Renal pelvis (tissue), 4 donors: ENCODE results near the gene WDR7. TPM values are rescaled to one million over a fixed set of nuclear protein-coding genes. Genes with fewer than 3 reads are reported as not detected.

Source experiments
- DNase-seq: peaks from one replicate; pipeline ENCODE4 v3.0.0-alpha.2; 2013
- polyA plus RNA-seq, 3 donors: library from polyadenylated mRNA; unstranded; fragments of 120-200 nt; gene quantifications; one replicate each; pipeline ENCODE4 v1.2.1, GENCODE V29; 2013; ENCODE audit not compliant: insufficient read length in 3 of 3

Gene WDR7
- polyA plus RNA-seq, 3 donors, result 10.2 to 11.7 (median 10.5) TPM

- DNase-seq, result no peak
Observed at GRCh38 chr18:56935434-56936040, 284.4 kb downstream of the WDR7 start.

DNA sequence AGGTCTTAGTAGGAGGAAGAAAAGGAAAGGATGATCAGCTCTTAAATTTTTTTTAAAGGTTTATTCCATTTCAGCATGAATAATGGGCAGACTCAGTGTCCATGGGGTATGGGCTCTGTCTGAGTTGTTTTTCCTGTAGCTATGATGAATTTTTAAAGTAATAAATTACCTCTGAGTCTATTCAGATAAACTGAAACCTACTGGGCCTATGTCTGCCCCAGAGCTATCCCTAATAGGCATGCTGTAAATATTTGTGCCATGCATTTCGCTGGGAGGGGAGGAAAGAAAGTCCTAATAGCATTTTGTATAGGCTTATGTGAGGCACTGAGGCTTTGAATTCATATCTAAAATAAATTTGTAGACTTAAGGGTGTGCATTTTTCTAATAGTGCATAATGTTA, 285.3 kb downstream of the WDR7 start:
- DNase-seq, result no peak

DNA sequence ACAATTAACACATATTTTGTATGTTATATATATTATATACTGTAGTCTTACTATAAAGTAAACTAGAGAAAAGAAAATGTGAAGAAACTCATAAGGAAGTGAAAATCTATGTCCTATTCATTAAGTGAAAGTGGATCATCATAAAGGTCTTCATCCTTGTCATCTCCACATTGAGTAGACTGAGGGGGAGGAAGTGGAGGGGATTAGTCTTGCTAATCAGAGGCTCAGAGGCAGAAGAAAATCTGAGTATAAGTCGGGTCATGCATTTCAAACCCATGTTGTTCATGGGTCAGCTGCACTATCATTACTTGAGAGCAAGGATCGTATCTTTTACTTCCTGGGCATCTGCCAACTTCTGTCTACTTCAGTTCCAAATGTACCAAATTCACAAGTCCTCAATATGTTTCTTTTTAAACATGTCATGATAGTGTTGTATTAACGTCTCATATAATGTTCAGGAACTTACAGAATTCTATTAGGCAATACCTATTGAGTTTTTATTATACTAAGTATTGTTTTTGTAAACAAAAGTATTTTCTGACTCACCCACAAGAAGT, 286.8 kb downstream of the WDR7 start:
- DNase-seq, result no peak

GRCh38 chr18:56945171-56946083, 294.3 kb downstream of the WDR7 start:
- DNase-seq, result no peak

DNA sequence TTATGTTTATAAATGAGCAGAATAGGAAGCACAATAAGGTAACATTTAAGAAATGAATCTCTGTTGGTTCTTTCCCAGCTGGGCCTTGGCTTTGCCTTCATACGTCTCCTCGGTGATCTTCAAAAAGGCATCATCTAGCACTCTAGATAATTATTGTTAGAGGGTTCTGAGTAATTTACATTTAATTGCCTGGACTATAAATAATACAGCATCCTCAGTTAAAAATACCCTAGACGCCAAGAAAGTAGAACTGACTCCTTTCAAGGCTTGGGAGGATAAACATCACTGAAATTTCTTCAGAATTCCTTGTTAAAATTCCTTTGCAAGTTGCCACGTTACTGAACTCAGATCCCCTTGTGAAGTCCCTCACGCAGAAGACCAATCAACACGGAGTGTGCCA, 296.1 kb downstream of the WDR7 start:
- no peak for DNase-seq

DNA sequence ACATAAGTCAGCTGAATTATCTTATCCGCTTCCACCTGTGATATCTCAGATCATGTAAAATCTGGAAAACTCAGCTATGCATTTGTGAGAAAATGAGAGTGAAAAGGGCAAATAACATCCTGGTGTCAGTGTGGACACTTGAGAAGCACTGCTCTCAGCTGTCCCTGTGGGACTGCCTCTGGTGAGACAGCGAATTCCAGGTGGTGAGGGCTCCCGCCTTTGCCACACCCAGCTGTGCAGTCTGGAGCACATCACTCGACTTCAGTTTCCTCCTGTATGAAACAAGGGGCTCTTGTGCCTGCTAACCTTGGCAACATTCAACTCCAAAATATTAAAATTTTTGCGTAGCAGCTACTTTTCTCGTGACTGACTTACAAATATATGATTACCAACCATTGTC, 300.9 kb downstream of the WDR7 start:
- no peak for DNase-seq

- DNase-seq, result no peak
Observed at GRCh38 chr18:56953428-56954198, 302.5 kb downstream of the WDR7 start.

DNA sequence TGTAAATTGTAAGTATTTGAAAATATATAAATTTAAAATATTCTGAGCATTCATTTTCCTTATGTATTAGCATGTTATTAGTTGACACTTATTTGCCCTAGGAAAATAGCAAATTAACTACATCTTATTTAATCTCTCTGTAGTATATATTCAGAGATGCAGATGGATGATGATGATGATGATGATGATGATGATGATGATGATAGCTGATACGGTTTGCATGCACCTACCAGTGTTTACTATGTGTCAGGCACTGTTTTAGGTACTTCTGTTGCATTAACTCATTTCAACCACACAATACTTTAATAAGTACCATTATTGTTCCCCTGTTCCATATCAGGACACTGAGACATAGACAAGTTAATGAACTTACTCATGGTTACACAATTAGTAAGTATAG, 304.3 kb downstream of the WDR7 start:
- DNase-seq, result no peak

GRCh38 chr18:56959120-56959519, 308.0 kb downstream of the WDR7 start:
- DNase-seq, result no peak

DNA sequence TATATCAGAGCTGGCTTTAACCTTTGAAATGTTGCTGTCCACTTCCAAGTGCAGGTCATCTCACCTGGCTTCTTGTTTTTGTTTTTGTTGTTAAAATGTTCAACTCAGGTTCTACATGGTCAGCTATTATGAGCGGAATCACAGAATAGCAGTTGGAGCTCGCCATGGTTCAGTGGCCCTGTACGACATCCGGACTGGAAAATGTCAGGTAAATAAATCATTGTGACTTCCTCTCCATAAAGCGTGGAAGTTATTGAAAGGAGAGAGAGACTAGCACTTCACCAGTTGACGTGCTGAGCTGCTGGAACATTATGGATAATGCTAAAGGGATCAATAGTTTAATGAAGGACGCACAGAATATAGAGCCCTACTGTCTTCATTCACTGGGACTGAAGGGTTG, 311.2 kb downstream of the WDR7 start:
- DNase-seq, result no peak

GRCh38 chr18:56967035-56967434, 315.9 kb downstream of the WDR7 start:
- no peak for DNase-seq

- DNase-seq, result no peak
Observed at GRCh38 chr18:56973487-56973886, 322.3 kb downstream of the WDR7 start.

DNA sequence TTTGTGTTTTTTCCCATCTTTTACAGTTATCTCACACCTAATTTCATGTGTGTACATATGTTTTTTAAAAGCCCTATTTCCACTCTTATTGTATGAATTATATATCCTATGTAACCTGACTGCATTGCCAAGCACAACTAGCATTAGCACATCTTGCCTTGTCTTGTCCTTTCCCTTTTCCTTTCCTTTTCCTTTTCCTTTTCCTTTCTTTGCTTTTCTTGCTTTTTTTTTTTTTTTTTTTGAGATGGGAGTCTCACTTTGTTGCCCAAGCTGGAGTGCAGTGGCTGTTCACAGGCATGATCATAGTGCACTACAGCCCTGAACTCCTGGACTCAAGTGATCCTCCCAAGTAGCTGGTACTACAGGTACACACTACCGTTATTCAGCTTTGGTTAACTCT, 323.0 kb downstream of the WDR7 start:
- DNase-seq, result no peak

DNA sequence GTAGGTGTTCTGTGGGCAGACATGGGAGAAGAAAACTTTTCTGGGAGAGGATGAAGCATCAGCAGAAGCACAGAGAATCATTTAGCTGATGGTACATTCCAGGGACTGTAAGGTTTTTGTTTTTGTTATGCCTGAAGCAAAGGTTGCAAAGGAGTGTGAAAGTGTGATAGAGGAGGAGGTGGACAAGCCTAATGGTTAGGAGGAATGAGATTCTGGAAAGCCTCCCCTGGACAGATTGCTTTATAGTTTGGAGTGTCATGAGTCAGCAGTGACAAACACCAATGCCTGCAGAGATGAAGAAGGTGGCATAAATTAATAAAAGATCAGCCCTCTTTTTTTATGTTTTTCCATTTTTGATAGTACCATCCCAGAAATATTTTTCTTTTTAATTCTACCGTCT, 324.1 kb downstream of the WDR7 start:
- no peak for DNase-seq

- no peak for DNase-seq
Observed at GRCh38 chr18:56977309-56977708, 326.1 kb downstream of the WDR7 start.

GRCh38 chr18:56977771-56978170, 326.6 kb downstream of the WDR7 start:
- DNase-seq, result no peak

DNA sequence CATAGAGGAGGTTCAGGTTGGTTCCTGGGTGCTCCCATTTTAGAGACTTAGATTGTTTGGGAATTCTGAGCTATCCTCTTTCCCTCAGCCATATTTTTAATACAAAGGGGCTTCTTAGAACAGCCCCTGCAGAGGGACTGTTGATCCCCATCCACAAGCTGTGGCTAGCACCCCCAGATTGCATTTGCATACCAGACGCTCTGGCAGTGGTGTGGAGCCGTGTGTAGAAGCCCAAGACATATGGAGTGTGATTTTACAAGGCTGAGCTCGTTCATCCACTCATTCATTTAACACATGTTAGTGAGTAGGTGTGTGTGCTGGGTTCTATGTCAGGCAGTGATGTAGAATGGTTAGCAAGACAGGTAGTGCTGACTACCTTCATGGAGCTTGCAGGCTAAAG, 329.0 kb downstream of the WDR7 start:
- no peak for DNase-seq

GRCh38 chr18:56982766-56983165, 331.6 kb downstream of the WDR7 start:
- no peak for DNase-seq

DNA sequence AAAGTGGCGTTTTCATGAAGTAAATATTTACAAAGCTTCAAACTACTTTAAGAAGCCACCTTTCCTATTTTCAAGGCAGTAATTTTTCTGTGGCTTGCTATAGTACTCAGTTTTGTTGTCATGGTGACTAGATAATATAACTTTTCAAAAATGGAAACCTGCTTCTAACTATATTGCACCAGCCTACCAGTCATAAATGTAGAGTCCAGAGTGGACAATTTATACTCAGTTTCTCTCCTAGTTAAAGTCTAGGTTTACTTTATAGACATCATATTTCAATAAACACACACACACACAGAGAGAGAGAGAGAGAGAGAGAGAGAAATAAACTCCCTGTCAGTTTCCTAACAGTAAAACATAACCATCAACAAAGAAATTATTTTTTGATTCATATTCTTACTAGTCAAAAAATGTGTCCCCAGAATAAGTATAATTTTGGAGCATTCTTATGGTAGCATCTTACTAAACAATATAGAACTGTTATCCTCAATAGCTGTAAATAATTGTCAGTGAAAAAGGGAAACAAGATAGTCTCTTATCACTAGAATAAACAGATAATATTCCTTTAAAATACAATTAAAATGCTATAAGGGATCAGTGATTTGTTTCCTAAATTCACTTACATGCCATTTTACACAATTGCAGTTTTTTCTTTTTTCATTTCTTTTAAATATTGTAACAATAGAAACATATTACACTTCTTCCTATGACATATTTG, 332.3 kb downstream of the WDR7 start:
- no peak for DNase-seq

DNA sequence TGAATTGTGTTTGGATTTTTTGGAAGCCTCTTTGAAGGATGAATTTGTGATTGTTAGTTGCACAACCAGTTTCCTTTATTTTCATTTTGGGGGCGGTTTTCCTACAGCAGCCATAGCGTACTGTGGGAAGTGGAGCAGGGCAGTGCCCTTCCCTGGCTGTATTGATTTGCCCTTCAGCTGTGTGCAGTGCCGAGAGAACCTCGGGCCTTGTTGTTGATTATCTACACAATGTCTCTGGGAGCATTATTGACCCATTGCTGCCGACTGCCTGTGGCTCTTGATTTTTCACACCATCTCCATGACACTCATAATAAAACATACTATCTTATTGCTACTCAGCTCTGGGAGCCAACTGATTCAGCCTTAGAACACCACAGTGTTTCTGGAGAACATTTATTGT, 333.6 kb downstream of the WDR7 start:
- no peak for DNase-seq

DNA sequence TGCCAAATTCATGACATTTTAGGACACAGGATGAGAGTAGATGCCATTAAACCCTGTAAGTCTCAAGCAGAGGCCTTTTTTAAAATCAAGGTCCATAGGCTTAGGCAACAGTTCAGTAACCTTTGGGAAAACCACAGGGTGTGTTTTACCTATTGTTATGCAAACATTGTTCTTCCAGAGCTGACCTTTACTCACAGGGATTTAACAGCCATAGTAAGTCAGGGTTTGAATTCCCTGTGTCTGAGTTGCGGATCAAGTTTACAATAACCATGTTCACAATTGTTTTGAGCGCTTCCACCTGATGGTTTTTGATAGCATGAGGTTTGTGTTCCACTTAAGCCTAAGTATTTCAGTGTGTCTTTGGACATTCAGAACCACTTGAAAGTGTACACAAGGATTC, 335.7 kb downstream of the WDR7 start:
- no peak for DNase-seq

DNA sequence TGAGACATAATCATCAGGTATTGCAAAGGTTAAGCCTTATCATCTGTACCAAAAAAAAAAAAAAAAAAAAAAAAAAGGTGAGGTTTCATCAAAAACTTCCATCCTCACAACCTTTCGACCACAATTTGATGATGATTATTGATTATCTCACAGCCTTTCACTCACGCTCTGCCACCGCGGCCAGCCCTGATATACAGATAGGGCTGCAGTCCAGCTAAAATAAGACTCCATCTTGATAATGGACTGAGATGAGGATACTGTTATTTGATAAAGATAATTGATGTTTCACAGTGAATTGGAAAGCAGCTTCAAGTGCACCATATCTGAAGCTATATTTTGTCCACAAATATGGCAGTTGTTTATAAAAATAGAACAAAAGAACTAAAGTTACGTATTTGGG, 336.1 kb downstream of the WDR7 start:
- no peak for DNase-seq
